ENCODE data around the gene PJA2. TPM values are rescaled to one million over a fixed set of nuclear protein-coding genes. Genes with fewer than 3 reads are reported as not detected.

PJA2 gene
- total RNA-seq, 2 experiments from 2014 or later = 41.3 to 69.7 TPM

DNA sequence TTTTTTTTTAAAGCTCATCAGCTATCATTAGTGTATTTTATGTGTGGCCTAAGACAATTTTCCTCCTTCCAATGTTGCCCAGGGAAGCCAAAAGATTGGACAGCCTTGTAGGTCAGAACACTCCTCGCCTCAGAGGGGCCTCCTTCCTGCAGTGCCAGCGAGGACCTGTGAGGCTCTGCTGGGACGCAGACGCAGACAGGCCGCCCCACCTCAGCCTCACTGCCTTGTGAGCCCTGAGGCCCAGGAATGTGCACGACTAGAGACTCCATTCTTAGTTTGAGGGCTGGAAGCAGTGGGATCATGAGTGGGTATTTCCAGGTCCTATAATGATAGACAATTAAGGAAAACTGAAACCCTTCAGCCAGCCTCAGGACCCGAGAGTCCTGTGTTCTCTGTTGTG, 85.4 kb downstream of the PJA2 start:
- intact Hi-C loops (cut with micrococcal nuclease; ENCODE audit: unreplicated experiment) = no loop called here
- no TSS peak for BruUV-seq (replicated peaks)
- DNase-seq (ENCODE audit: low spot score) = no peak
- Histone ChIP-seq H3K9me2 (ENCODE audit: insufficient read depth, low read length) (no peaks in the 10 kb centered on the region), H3K27ac (ENCODE audit: low read depth, low read length, poor library complexity, severe bottlenecking) (no peak overlapping the region), H4K20me1 (ENCODE audit: insufficient read depth, low read length) (no peaks in the 10 kb centered on the region), H3K36me3 (ENCODE audit: insufficient read depth, low read length) (no peaks in the 10 kb centered on the region), H3K9me3 (ENCODE audit: low read length) (no peaks in the 10 kb centered on the region), H3K4me1 (ENCODE audit: insufficient read depth, low read length, poor library complexity, severe bottlenecking) (no peaks in the 10 kb centered on the region), H3K79me2 (ENCODE audit: insufficient read depth, low read depth, low read length) (no peaks in the 10 kb centered on the region), H3K4me2 (ENCODE audit: low read length) (no peak overlapping the region), H3K4me3 (ENCODE audit: low read depth, low read length, poor library complexity, severe bottlenecking) (no peak overlapping the region), H2AFZ (ENCODE audit: low read length) (no peak overlapping the region)
- ChIA-PET POLR2A (interaction anchor here (1.0 kb wide), 1 partner anchor 53 kb away, joined by 3 read pairs; no protein-coding TSS in a partner anchor), CTCF (ENCODE audit: unreplicated experiment) (no interaction called here)
- no peak for TF ChIP-seq CTCF (conservative IDR thresholded peaks at IDR 0.05; ENCODE audit: low read length)
- no peak for TF ChIP-seq EZH2phosphoT487 (IDR thresholded peaks at IDR 0.05; ENCODE audit: borderline replicate concordance, low read depth, low read length)

DNA sequence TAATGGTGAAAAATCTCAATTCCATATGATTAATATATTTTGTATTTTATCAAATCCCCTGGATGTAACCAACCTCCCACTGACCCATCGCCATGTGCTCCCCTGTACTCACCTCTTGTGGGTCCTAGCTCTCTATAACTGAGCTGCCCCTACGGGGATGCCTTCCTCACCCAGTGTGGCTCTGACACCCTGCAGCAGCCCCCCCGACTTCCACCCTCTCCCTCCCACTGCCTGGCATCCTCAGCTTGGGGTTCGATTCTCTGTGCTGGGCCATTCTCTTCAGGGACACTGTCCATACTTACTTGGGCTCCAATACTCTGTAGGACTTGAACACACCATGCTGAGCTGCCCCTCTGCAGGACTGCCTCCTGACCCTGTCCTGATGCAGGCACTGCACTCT, 87.1 kb downstream of the PJA2 start:
- Histone ChIP-seq H3K27ac (ENCODE audit: low read depth, low read length, poor library complexity, severe bottlenecking) (no peak overlapping the region), H2AFZ (ENCODE audit: low read length) (no peak overlapping the region), H4K20me1 (ENCODE audit: insufficient read depth, low read length) (no peaks in the 10 kb centered on the region), H3K36me3 (ENCODE audit: insufficient read depth, low read length) (no peaks in the 10 kb centered on the region), H3K9me3 (ENCODE audit: low read length) (no peaks in the 10 kb centered on the region), H3K9me2 (ENCODE audit: insufficient read depth, low read length) (no peaks in the 10 kb centered on the region), H3K4me1 (ENCODE audit: insufficient read depth, low read length, poor library complexity, severe bottlenecking) (no peaks in the 10 kb centered on the region), H3K4me3 (ENCODE audit: low read depth, low read length, poor library complexity, severe bottlenecking) (no peak overlapping the region), H3K4me2 (ENCODE audit: low read length) (no peak overlapping the region), H3K79me2 (ENCODE audit: insufficient read depth, low read depth, low read length) (no peaks in the 10 kb centered on the region)
- ChIA-PET POLR2A (no interaction called here), CTCF (ENCODE audit: unreplicated experiment) (no interaction called here)
- no TSS peak for BruUV-seq (replicated peaks)
- DNase-seq (ENCODE audit: low spot score) = no peak
- no peak for TF ChIP-seq CTCF (conservative IDR thresholded peaks at IDR 0.05; ENCODE audit: low read length)
- no peak for TF ChIP-seq EZH2phosphoT487 (IDR thresholded peaks at IDR 0.05; ENCODE audit: borderline replicate concordance, low read depth, low read length)
- intact Hi-C loops (cut with micrococcal nuclease; ENCODE audit: unreplicated experiment) = no loop called here

DNA sequence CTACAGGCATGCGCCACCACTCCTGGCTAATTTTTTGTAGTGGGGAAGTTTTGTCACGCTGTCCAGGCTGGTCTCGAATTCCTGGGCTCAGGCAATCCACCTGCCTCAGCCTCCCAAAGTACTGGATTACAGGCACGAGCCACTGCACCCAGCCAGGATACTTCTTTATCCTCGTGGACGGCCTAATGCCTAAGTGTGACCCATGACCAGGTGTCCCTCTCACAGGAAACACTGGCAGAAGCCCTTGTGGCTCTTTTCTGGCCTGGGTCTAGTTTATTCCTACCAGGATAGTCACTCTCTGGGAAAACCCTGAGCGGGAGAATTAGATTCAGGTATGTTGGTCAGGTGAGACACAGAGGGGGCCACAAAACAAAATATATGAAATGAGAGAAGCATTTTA, 90.4 kb downstream of the PJA2 start:
- DNase-seq (ENCODE audit: low spot score) = no peak
- Histone ChIP-seq H3K4me1 (ENCODE audit: insufficient read depth, low read length, poor library complexity, severe bottlenecking) (no peaks in the 10 kb centered on the region), H4K20me1 (ENCODE audit: insufficient read depth, low read length) (no peaks in the 10 kb centered on the region), H3K79me2 (ENCODE audit: insufficient read depth, low read depth, low read length) (no peaks in the 10 kb centered on the region), H3K36me3 (ENCODE audit: insufficient read depth, low read length) (no peaks in the 10 kb centered on the region), H3K4me2 (ENCODE audit: low read length) (no peak overlapping the region), H2AFZ (ENCODE audit: low read length) (no peak overlapping the region), H3K27ac (ENCODE audit: low read depth, low read length, poor library complexity, severe bottlenecking) (no peak overlapping the region), H3K9me3 (ENCODE audit: low read length) (no peaks in the 10 kb centered on the region), H3K9me2 (ENCODE audit: insufficient read depth, low read length) (no peaks in the 10 kb centered on the region), H3K4me3 (ENCODE audit: low read depth, low read length, poor library complexity, severe bottlenecking) (no peak overlapping the region)
- intact Hi-C loops (cut with micrococcal nuclease; ENCODE audit: unreplicated experiment) = no loop called here
- BruUV-seq (replicated peaks) = no TSS peak
- no peak for TF ChIP-seq EZH2phosphoT487 (IDR thresholded peaks at IDR 0.05; ENCODE audit: borderline replicate concordance, low read depth, low read length)
- TF ChIP-seq CTCF (conservative IDR thresholded peaks at IDR 0.05; ENCODE audit: low read length) = no peak
- POLR2A ChIA-PET = no interaction called here
- CTCF ChIA-PET (ENCODE audit: unreplicated experiment) = no interaction called here

Data from OCI-LY7 (cell line).